Stimulated activated CD4-positive, alpha-beta T cell treated with anti-CD3 and anti-CD28 coated beads, Interleukin-12 subunit alpha, Interleukin-12 subunit beta, amount 100 ng/mL, for 24 hours (primary cell): ENCODE measurements around the gene PPFIA1.

Experiments used
- DNase-seq, 2 experiments: peaks; one replicate each; pipeline ENCODE4 v3.0.0-alpha.2; 2020; ENCODE audit warnings: low read depth in 2 of 2

PPFIA1 gene

GRCh38 chr11:70432065-70432464 is 161.6 kb downstream of the PPFIA1 start:
- DNase-seq = no peak

GRCh38 chr11:70432580-70432979 is 162.1 kb downstream of the PPFIA1 start:
- no peak for DNase-seq

- no peak for DNase-seq
These were observed 162.5 kb downstream of the PPFIA1 start for GRCh38 chr11:70433038-70433437.

- DNase-seq = no peak
These were observed 163.0 kb downstream of the PPFIA1 start for GRCh38 chr11:70433526-70433925.
